ENCODE measurements around the gene RNF121. TPM values are rescaled to one million over a fixed set of nuclear protein-coding genes. Genes with fewer than 3 reads are reported as not detected.

Gene RNF121
- total and polyA plus RNA-seq, 7 experiments from 2014 or later: 8.8 to 37.2 (median 20.2) TPM

DNA sequence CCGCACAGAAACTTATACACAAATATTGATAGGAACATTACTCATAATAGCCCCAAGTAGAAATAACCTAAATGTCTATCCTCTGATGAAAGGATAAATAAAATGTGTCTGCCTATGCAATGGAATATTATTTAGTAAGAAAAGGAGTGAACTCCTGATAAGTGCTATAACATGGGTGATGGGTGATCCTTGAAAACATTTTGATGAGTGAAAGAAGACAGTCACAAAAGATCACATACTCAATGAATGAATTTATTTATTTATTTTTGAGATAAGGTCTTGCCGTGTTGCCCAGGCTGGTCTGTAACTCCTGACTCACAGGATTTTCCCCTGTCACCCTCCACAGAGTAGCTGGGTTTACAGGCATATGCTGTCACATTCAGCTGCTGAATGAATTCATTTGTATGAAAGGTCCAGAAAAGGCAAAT is 17.3 kb downstream of the RNF121 start:
- peak overlapping the region in 1 of 9 donors; percentile 33 for H3K27ac Mint-ChIP-seq
- POLR2A ChIA-PET: no interaction called here
- peaks cover 0 to 14% (median 0%) of the 10 kb centered on the region in 5 donors for H3K36me3 Mint-ChIP-seq
- H3K4me3 Mint-ChIP-seq: no peak overlapping the region
- Histone ChIP-seq H3K27ac (ENCODE audit: low read depth, low read length) (no peak overlapping the region), H3K9me3 (ENCODE audit: control insufficient read depth in 2 of 3, low read length in 3 of 3) (no peaks in the 10 kb centered on the region), H3K27me3 (ENCODE audit: control insufficient read depth in 2 of 2, insufficient read depth in 2 of 2, low read length in 2 of 2) (no peaks in the 10 kb centered on the region), H3K4me3 (ENCODE audit: low read length) (no peak overlapping the region), H3K36me3 (ENCODE audit: control insufficient read depth in 2 of 3, insufficient read depth in 3 of 3, low read length in 3 of 3) (no peaks in the 10 kb centered on the region), H3K4me1 (ENCODE audit: control insufficient read depth in 2 of 2, insufficient read depth in 2 of 2, low read length in 2 of 2) (no peaks in the 10 kb centered on the region)
- CTCF ChIA-PET: no interaction called here
- peaks cover 10 to 30% (median 23%) of the 10 kb centered on the region in 7 donors for H3K4me1 Mint-ChIP-seq
- H3K27me3 Mint-ChIP-seq: no peaks in the 10 kb centered on the region
- intact Hi-C loops (cut with micrococcal nuclease): no loop called here
- ATAC-seq (no peak), DNase-seq (no peak)
- no peaks in the 10 kb centered on the region for H3K9me3 Mint-ChIP-seq

DNA sequence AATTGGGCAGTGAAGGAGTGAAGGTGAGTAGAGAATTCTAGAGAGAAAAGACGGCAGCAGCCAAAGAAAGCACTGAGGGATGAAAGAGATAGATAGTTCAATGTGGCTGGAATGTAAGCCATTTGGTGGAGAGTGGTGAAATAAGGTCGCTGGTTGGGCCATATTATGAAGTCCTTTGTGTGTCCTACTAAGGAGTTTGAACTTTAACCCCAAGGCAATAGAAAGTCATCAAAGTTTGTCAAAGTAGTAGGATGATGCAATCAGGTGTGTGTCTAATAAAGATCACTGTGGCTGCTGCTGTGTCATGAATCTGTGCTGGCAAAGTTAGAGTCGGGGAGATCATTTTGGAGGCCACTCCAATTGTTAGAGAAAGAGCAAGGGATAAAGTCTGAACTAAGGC is 18.7 kb downstream of the RNF121 start:
- CTCF ChIA-PET: no interaction called here
- no peak for ATAC-seq
- H3K4me3 ChIP-seq (ENCODE audit: low read length): no peak overlapping the region
- H3K27me3 ChIP-seq (ENCODE audit: control insufficient read depth in 2 of 2, insufficient read depth in 2 of 2, low read length in 2 of 2): no peaks in the 10 kb centered on the region
- no peaks in the 10 kb centered on the region for H3K36me3 ChIP-seq (ENCODE audit: control insufficient read depth in 2 of 3, insufficient read depth in 3 of 3, low read length in 3 of 3)
- Mint-ChIP-seq H3K4me1 (peaks cover 10 to 30% (median 24%) of the 10 kb centered on the region in 7 donors), H3K4me3 (no peak overlapping the region), H3K36me3 (peaks cover 0 to 14% (median 0%) of the 10 kb centered on the region in 5 donors), H3K27ac (no peak overlapping the region), H3K27me3 (no peaks in the 10 kb centered on the region), H3K9me3 (no peaks in the 10 kb centered on the region)
- intact Hi-C loops (cut with micrococcal nuclease): no loop called here
- no peak overlapping the region for H3K27ac ChIP-seq (ENCODE audit: low read depth, low read length)
- POLR2A ChIA-PET: no interaction called here
- no peaks in the 10 kb centered on the region for H3K4me1 ChIP-seq (ENCODE audit: control insufficient read depth in 2 of 2, insufficient read depth in 2 of 2, low read length in 2 of 2)
- no peaks in the 10 kb centered on the region for H3K9me3 ChIP-seq (ENCODE audit: control insufficient read depth in 2 of 3, low read length in 3 of 3)
- DNase-seq: no peak

DNA sequence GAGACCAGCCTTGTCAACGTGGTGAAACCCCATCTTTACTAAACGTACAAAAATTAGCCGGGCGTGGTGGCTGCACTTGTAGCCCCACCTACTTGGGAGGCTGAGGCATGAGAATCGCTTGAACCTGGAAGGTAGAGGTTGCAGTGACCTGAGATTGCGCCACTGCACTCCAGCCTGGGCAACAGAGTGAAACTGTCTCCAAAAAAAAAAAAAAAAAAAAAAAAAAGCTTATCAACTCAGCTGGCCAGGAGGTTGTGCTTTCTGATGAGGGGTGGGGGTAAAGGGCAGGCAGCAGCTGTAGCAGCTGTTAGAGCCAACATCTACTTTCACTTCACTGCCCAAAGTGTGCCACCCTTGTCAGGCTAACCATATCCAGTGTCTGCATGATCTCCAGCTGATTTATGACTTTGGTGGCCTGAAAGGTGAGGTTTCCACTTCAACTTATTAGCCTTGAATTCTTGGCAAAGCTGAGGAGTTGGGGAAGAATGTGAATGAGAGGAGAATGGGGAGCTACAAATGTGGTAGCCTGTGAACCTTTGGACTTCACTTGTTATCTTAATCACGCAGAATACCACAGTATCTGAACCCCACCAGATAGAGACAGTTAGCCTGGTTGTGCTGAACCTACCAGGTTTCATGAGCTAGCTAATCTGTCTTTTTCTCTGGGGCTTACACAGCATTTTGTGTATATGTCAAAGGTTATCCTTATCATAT is 19.6 kb downstream of the RNF121 start:
- ATAC-seq: no peak
- H3K4me1 Mint-ChIP-seq: peaks cover 8 to 32% (median 22%) of the 10 kb centered on the region in 7 donors
- no peak overlapping the region for H3K4me3 Mint-ChIP-seq
- intact Hi-C loops (cut with micrococcal nuclease): no loop called here
- H3K4me1 ChIP-seq (ENCODE audit: control insufficient read depth in 2 of 2, insufficient read depth in 2 of 2, low read length in 2 of 2): no peaks in the 10 kb centered on the region
- DNase-seq: no peak
- ChIA-PET POLR2A (no interaction called here), CTCF (no interaction called here)
- H3K9me3 Mint-ChIP-seq: no peaks in the 10 kb centered on the region
- H3K36me3 ChIP-seq (ENCODE audit: control insufficient read depth in 2 of 3, insufficient read depth in 3 of 3, low read length in 3 of 3): no peaks in the 10 kb centered on the region
- H3K27me3 ChIP-seq (ENCODE audit: control insufficient read depth in 2 of 2, insufficient read depth in 2 of 2, low read length in 2 of 2): no peaks in the 10 kb centered on the region
- peaks cover 0 to 14% (median 0%) of the 10 kb centered on the region in 5 donors for H3K36me3 Mint-ChIP-seq
- no peaks in the 10 kb centered on the region for H3K9me3 ChIP-seq (ENCODE audit: control insufficient read depth in 2 of 3, low read length in 3 of 3)
- no peaks in the 10 kb centered on the region for H3K27me3 Mint-ChIP-seq
- no peak overlapping the region for H3K4me3 ChIP-seq (ENCODE audit: low read length)
- no peak overlapping the region for H3K27ac ChIP-seq (ENCODE audit: low read depth, low read length)
- H3K27ac Mint-ChIP-seq: no peak overlapping the region

GRCh38 chr11:71949034-71949433 is 20.2 kb downstream of the RNF121 start:
- ATAC-seq (no peak), DNase-seq (no peak)
- Histone ChIP-seq H3K9me3 (ENCODE audit: control insufficient read depth in 2 of 3, low read length in 3 of 3) (no peaks in the 10 kb centered on the region), H3K36me3 (ENCODE audit: control insufficient read depth in 2 of 3, insufficient read depth in 3 of 3, low read length in 3 of 3) (no peaks in the 10 kb centered on the region), H3K4me3 (ENCODE audit: low read length) (no peak overlapping the region), H3K27ac (ENCODE audit: low read depth, low read length) (no peak overlapping the region), H3K4me1 (ENCODE audit: control insufficient read depth in 2 of 2, insufficient read depth in 2 of 2, low read length in 2 of 2) (no peaks in the 10 kb centered on the region), H3K27me3 (ENCODE audit: control insufficient read depth in 2 of 2, insufficient read depth in 2 of 2, low read length in 2 of 2) (no peaks in the 10 kb centered on the region)
- Mint-ChIP-seq H3K27me3 (no peaks in the 10 kb centered on the region), H3K36me3 (peaks cover 0 to 14% (median 0%) of the 10 kb centered on the region in 5 donors), H3K9me3 (no peaks in the 10 kb centered on the region), H3K4me1 (peaks cover 4 to 36% (median 24%) of the 10 kb centered on the region in 7 donors), H3K4me3 (no peak overlapping the region), H3K27ac (no peak overlapping the region)
- POLR2A ChIA-PET: no interaction called here
- intact Hi-C loops (cut with micrococcal nuclease): no loop called here
- CTCF ChIA-PET: no interaction called here

- POLR2A ChIA-PET: no interaction called here
Observed at GRCh38 chr11:71951741-71952310, 23.0 kb downstream of the RNF121 start.

DNA sequence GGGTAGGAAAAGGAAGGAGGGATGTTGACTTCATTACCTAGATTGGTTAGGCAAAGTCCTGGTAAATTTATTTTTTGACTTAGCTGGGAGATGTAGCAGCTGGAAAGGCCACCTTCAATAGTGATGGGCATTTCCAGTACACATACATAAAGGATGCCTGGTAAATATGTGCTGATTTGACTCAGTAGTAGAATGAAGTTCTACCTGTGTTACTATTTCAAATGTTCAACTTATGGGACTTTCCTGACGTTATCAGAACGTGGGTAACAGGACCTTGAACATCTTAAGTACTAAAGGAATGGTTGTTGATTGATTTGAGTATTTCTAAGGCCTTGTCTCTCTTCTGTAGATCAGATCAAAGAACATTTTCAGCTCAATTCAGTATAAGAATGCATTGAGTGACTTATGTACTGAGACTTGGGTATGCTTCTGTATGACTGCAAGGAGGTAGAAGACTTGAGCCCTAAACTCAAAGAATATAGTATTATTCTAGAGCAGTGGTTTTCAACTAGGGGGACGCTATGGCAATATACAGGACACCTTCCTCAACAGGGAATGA is 27.1 kb downstream of the RNF121 start:
- Mint-ChIP-seq H3K4me1 (peaks cover 9 to 43% (median 33%) of the 10 kb centered on the region in 7 donors), H3K4me3 (no peak overlapping the region), H3K9me3 (peaks cover 0 to 2% (median 0%) of the 10 kb centered on the region in 11 donors), H3K27me3 (no peaks in the 10 kb centered on the region), H3K27ac (peak overlapping the region in 2 of 9 donors; percentile 22 to 46), H3K36me3 (peaks cover 6 to 11% (median 7%) of the 10 kb centered on the region in 5 donors)
- intact Hi-C loops (cut with micrococcal nuclease): no loop called here
- POLR2A ChIA-PET: interaction anchor here (1.0 kb wide), 1 partner anchor 27 kb away, joined by 5 read pairs; the partner anchor contains the start of genes RNF121 and XNDC1N
- Histone ChIP-seq H3K4me3 (ENCODE audit: low read length) (no peak overlapping the region), H3K27ac (ENCODE audit: low read depth, low read length) (no peak overlapping the region), H3K9me3 (ENCODE audit: control insufficient read depth in 2 of 3, low read length in 3 of 3) (no peaks in the 10 kb centered on the region), H3K36me3 (ENCODE audit: control insufficient read depth in 2 of 3, insufficient read depth in 3 of 3, low read length in 3 of 3) (peaks cover 0 to 12% (median 4%) of the 10 kb centered on the region in 3 experiments), H3K4me1 (ENCODE audit: control insufficient read depth in 2 of 2, insufficient read depth in 2 of 2, low read length in 2 of 2) (no peaks in the 10 kb centered on the region), H3K27me3 (ENCODE audit: control insufficient read depth in 2 of 2, insufficient read depth in 2 of 2, low read length in 2 of 2) (no peaks in the 10 kb centered on the region)
- CTCF ChIA-PET: interaction anchor here (1.8 kb wide), 1 partner anchor 22 kb away, joined by 6 read pairs; no protein-coding TSS in a partner anchor
- DNase-seq (no peak), ATAC-seq (no peak)

More at GRCh38 chr11:71951741-71952310, 23.0 kb downstream of the RNF121 start:
- Histone ChIP-seq H3K4me3 (ENCODE audit: low read length) (no peak overlapping the region), H3K27me3 (ENCODE audit: control insufficient read depth in 2 of 2, insufficient read depth in 2 of 2, low read length in 2 of 2) (no peaks in the 10 kb centered on the region), H3K4me1 (ENCODE audit: control insufficient read depth in 2 of 2, insufficient read depth in 2 of 2, low read length in 2 of 2) (no peaks in the 10 kb centered on the region), H3K36me3 (ENCODE audit: control insufficient read depth in 2 of 3, insufficient read depth in 3 of 3, low read length in 3 of 3) (no peaks in the 10 kb centered on the region), H3K27ac (ENCODE audit: low read depth, low read length) (no peak overlapping the region), H3K9me3 (ENCODE audit: control insufficient read depth in 2 of 3, low read length in 3 of 3) (no peaks in the 10 kb centered on the region)
- intact Hi-C loops (cut with micrococcal nuclease): no loop called here
- no peak overlapping the region for H3K27ac Mint-ChIP-seq
- H3K4me1 Mint-ChIP-seq: peaks cover 13 to 46% (median 33%) of the 10 kb centered on the region in 7 donors
- ATAC-seq: no peak
- H3K36me3 Mint-ChIP-seq: peaks cover 0 to 8% (median 0%) of the 10 kb centered on the region in 5 donors
- CTCF ChIA-PET: interaction anchor here (0.6 kb wide), 1 partner anchor 24 kb away, joined by 6 read pairs; the partner anchor contains the start of gene XNDC1N
- H3K4me3 Mint-ChIP-seq: no peak overlapping the region
- no peaks in the 10 kb centered on the region for H3K9me3 Mint-ChIP-seq
- no peaks in the 10 kb centered on the region for H3K27me3 Mint-ChIP-seq
- no peak for DNase-seq

Data from naive thymus-derived CD4-positive, alpha-beta T cell (primary cell).